ENCODE measurements around the gene IMPA2. TPM values are rescaled to one million over a fixed set of nuclear protein-coding genes. Genes with fewer than 3 reads are reported as not detected.
A peak's percentile ranks its signal among the peaks of the same experiment; 100 is the strongest.

The IMPA2 gene
- total and polyA plus RNA-seq, 2 donors (not counting 1 experiment from before 2014, with no cell fraction given), result 3.8 to 23.0 TPM

- Histone ChIP-seq H3K79me2 (ENCODE audit: control insufficient read depth, insufficient read depth, low read length) (no peaks in the 10 kb centered on the region), H2AFZ (ENCODE audit: low read length) (peak overlapping the region; percentile 2), H4K20me1 (ENCODE audit: control insufficient read depth, extremely low read depth, insufficient read depth, low read length) (no peaks in the 10 kb centered on the region), H3K4me2 (ENCODE audit: extremely low read depth, insufficient read depth, low read length) (peak overlapping the region; percentile 15), H3K4me3 (replicated peaks in 1 of 4; ENCODE audit: control extremely low read depth in 1 of 4, insufficient read depth in 1 of 4, low read depth in 3 of 4, low read length in 4 of 4) (no peak overlapping the region), H3K27me3 (ENCODE audit: control insufficient read depth, insufficient read depth, low read length) (no peaks in the 10 kb centered on the region), H3K27ac (ENCODE audit: insufficient read depth, low read length) (no peak overlapping the region), H3K9ac (ENCODE audit: insufficient read depth, low read length) (no peak overlapping the region), H3K9me3 (ENCODE audit: control insufficient read depth, insufficient read depth, low read depth, low read length) (no peaks in the 10 kb centered on the region), H3K4me1 (ENCODE audit: control insufficient read depth, extremely low read depth, insufficient read depth, low read length) (peaks cover 4% of the 10 kb centered on the region), H3K36me3 (ENCODE audit: control insufficient read depth, insufficient read depth, low read length) (no peaks in the 10 kb centered on the region)
- DNase-seq (ENCODE audit: low read depth in 2 of 2), result peak; percentile 21 to 49
- TF ChIP-seq EZH2 (IDR thresholded peaks at IDR 0.05; ENCODE audit: low read length, missing control alignments) (no peak), CTCF (conservative IDR thresholded peaks at IDR 0.05 in 1 of 2, IDR thresholded peaks at IDR 0.05 in 1 of 2; ENCODE audit: low read depth in 1 of 2, low read length in 2 of 2) (no peak)
Observed at GRCh38 chr18:11994703-11995444, 13.6 kb downstream of the IMPA2 start.

- no peak overlapping the region for H3K9ac ChIP-seq (ENCODE audit: insufficient read depth, low read length)
Observed at GRCh38 chr18:11995445-11996189, 14.3 kb downstream of the IMPA2 start.

More at GRCh38 chr18:11995445-11996189, 14.3 kb downstream of the IMPA2 start:
- Histone ChIP-seq H3K4me3 (replicated peaks in 1 of 4; ENCODE audit: control extremely low read depth in 1 of 4, insufficient read depth in 1 of 4, low read depth in 3 of 4, low read length in 4 of 4) (no peak overlapping the region), H2AFZ (ENCODE audit: low read length) (peak overlapping the region; percentile 55), H4K20me1 (ENCODE audit: control insufficient read depth, extremely low read depth, insufficient read depth, low read length) (no peaks in the 10 kb centered on the region), H3K36me3 (ENCODE audit: control insufficient read depth, insufficient read depth, low read length) (no peaks in the 10 kb centered on the region), H3K9me3 (ENCODE audit: control insufficient read depth, insufficient read depth, low read depth, low read length) (no peaks in the 10 kb centered on the region), H3K4me1 (ENCODE audit: control insufficient read depth, extremely low read depth, insufficient read depth, low read length) (peaks cover 4% of the 10 kb centered on the region), H3K27me3 (ENCODE audit: control insufficient read depth, insufficient read depth, low read length) (no peaks in the 10 kb centered on the region), H3K27ac (ENCODE audit: insufficient read depth, low read length) (no peak overlapping the region), H3K79me2 (ENCODE audit: control insufficient read depth, insufficient read depth, low read length) (no peaks in the 10 kb centered on the region), H3K4me2 (ENCODE audit: extremely low read depth, insufficient read depth, low read length) (no peak overlapping the region)
- DNase-seq (ENCODE audit: low read depth in 2 of 2), result peak; percentile 66 to 82
- TF ChIP-seq EZH2 (IDR thresholded peaks at IDR 0.05; ENCODE audit: low read length, missing control alignments) (no peak), CTCF (conservative IDR thresholded peaks at IDR 0.05 in 1 of 2, IDR thresholded peaks at IDR 0.05 in 1 of 2; ENCODE audit: low read depth in 1 of 2, low read length in 2 of 2) (peak; percentile 82 to 84)

Measured in fibroblast of lung (primary cell).